SK-N-SH (cell line): ENCODE results near the gene OGDH.

Experiments used
- CTCF ChIP-seq: fragments of 200-600 bp; sonication (generic); IDR thresholded peaks from 2 replicates; pipeline ENCODE4 v1.6.1; 2017; ENCODE audit warnings: antibody characterized with exemption, mild to moderate bottlenecking, moderate library complexity
- EP300 ChIP-seq, 2 experiments: IDR thresholded peaks; 2 replicates each; pipeline versions ENCODE4 v1.4.0 to v1.6.1; 2012; ENCODE audit warnings: borderline replicate concordance in 1 of 2, low read depth in 1 of 2, low read length in 1 of 2
- EZH2phosphoT487 ChIP-seq: fragments of 200-600 bp; sonication (generic); IDR thresholded peaks from 2 replicates; pipeline ENCODE4 v1.6.1; 2017; ENCODE audit warnings: low read depth, mixed run types, mild to moderate bottlenecking, antibody characterized with exemption, moderate library complexity, borderline replicate concordance
- FOSL2 ChIP-seq: IDR thresholded peaks from 2 replicates; pipeline ENCODE4 v1.4.0; 2012; ENCODE audit warnings: low read depth, mild to moderate bottlenecking, moderate library complexity, borderline replicate concordance
- MAX ChIP-seq: IDR thresholded peaks from 2 replicates; pipeline ENCODE4 v1.4.0; 2012; ENCODE audit warnings: low read depth
- NRF1 ChIP-seq: IDR thresholded peaks from 2 replicates; pipeline ENCODE4 v1.6.1; 2012; ENCODE audit warnings: low read depth, mild to moderate bottlenecking, low read length
- PBX3 ChIP-seq: IDR thresholded peaks from 2 replicates; pipeline ENCODE4; 2012
- RAD21 ChIP-seq: IDR thresholded peaks from 2 replicates; pipeline ENCODE4 v1.6.1; 2012; ENCODE audit warnings: mild to moderate bottlenecking, low read length
- SIN3A ChIP-seq: IDR thresholded peaks from 2 replicates; pipeline ENCODE4 v1.6.1; 2012; ENCODE audit warnings: low read depth, mild to moderate bottlenecking, low read length, moderate library complexity, borderline replicate concordance
- TCF12 ChIP-seq: IDR thresholded peaks from 2 replicates; pipeline ENCODE4 v1.4.0; 2012
- TEAD4 ChIP-seq: IDR thresholded peaks from 2 replicates; pipeline ENCODE4 v1.4.0; 2012; ENCODE audit warnings: mild to moderate bottlenecking, borderline replicate concordance; ENCODE audit not compliant: insufficient read depth

- TF ChIP-seq TEAD4, result no peak
- no peak for TF ChIP-seq CTCF
- TF ChIP-seq TCF12, result no peak
- TF ChIP-seq PBX3, result no peak
- no peak for TF ChIP-seq MAX
- no peak for TF ChIP-seq NRF1
- TF ChIP-seq EZH2phosphoT487, result no peak
- no peak for TF ChIP-seq EP300 (IDR thresholded peaks at IDR 0.05; ENCODE audit: borderline replicate concordance in 1 of 2, low read depth in 1 of 2, low read length in 1 of 2)
- no peak for TF ChIP-seq SIN3A
- TF ChIP-seq RAD21, result no peak
- TF ChIP-seq FOSL2, result no peak
Measured at GRCh38 chr7:44666566-44666965, 60.1 kb downstream of the OGDH start.
